ENCODE data around the gene SRCIN1. TPM values are rescaled to one million over a fixed set of nuclear protein-coding genes. Genes with fewer than 3 reads are reported as not detected.
A peak's percentile ranks its signal among the peaks of the same experiment; 100 is the strongest.

SRCIN1 gene
- total RNA-seq, 1 experiment from 2014 or later: 6.9 TPM

GRCh38 chr17:38558728-38559050 lies 47.1 kb downstream of the SRCIN1 start:
- H3T11ph ChIP-seq (ENCODE audit: low read length): no peak overlapping the region
- no peak overlapping the region for H2AFZ ChIP-seq (ENCODE audit: low read length)
- no peak overlapping the region for H2BK15ac ChIP-seq (ENCODE audit: low read depth, low read length)
- H2BK20ac ChIP-seq (ENCODE audit: low read depth, low read length, poor library complexity, severe bottlenecking): no peak overlapping the region
- H4K20me1 ChIP-seq (ENCODE audit: control insufficient read depth, insufficient read depth, insufficient read length): peaks cover 2% of the 10 kb centered on the region
- H3K14ac ChIP-seq (ENCODE audit: insufficient read depth, low read length): no peak overlapping the region
- no peak overlapping the region for H4K5ac ChIP-seq (ENCODE audit: insufficient read length, low read depth, low read length)
- H2BK5ac ChIP-seq (ENCODE audit: insufficient read length, low read length): no peak overlapping the region
- H3K23ac ChIP-seq (ENCODE audit: insufficient read length, low read depth, low read length): no peak overlapping the region
- WGBS (ENCODE audit: extremely low coverage, insufficient read length, low lambda C conversion rate): no CpG with 5 or more reads among the region's 10 CpGs
- no peak overlapping the region for H3K4ac ChIP-seq (ENCODE audit: low read depth, low read length)
- Mint-ChIP-seq H3K4me3 (peak overlapping the region; percentile 75 to 91), H3K4me1 (peaks cover 26 to 41% of the 10 kb centered on the region in 2 experiments), H3K27me3 (ENCODE audit: low read depth) (peaks cover 82% of the 10 kb centered on the region), H3K9me3 (no peaks in the 10 kb centered on the region), H3K36me3 (ENCODE audit: insufficient read depth in 1 of 3, low read depth in 3 of 3) (peaks cover 0 to 3% (median 0%) of the 10 kb centered on the region in 3 experiments; a peak in 1 of 7 replicates), H3K27ac (no peak overlapping the region)
- no peak overlapping the region for H3K56ac ChIP-seq (ENCODE audit: insufficient read length, low read depth, low read length)
- H2BK12ac ChIP-seq (ENCODE audit: insufficient read length, low read depth, low read length): no peak overlapping the region
- H3K4me2 ChIP-seq (ENCODE audit: insufficient read depth, insufficient read length, low read length): peak overlapping the region; percentile 73
- H3K23me2 ChIP-seq (ENCODE audit: insufficient read length, low read depth, low read length, poor library complexity, severe bottlenecking): peaks cover 18% of the 10 kb centered on the region
- H2BK120ac ChIP-seq (ENCODE audit: low read depth, low read length, poor library complexity, severe bottlenecking): no peak overlapping the region
- H3K18ac ChIP-seq (ENCODE audit: insufficient read length, low read depth, low read length): no peak overlapping the region
- no peaks in the 10 kb centered on the region for H3K4me1 ChIP-seq (ENCODE audit: insufficient read depth, low read length)
- no peaks in the 10 kb centered on the region for H3K9me3 ChIP-seq (ENCODE audit: control insufficient read depth, low read depth, low read length)
- H3K79me2 ChIP-seq (ENCODE audit: insufficient read depth, low read length): no peaks in the 10 kb centered on the region
- DNase-seq: no peak
- H4K8ac ChIP-seq (replicated peaks; ENCODE audit: insufficient read length, low read depth, low read length): no peak overlapping the region
- H2AK5ac ChIP-seq (ENCODE audit: insufficient read length, low read length): no peak overlapping the region
- H3K79me1 ChIP-seq (ENCODE audit: insufficient read depth, low read depth, low read length, poor library complexity, severe bottlenecking): no peaks in the 10 kb centered on the region
- H3K27ac ChIP-seq (ENCODE audit: insufficient read length, low read depth, low read length): no peak overlapping the region
- TF ChIP-seq, protein P1, sequence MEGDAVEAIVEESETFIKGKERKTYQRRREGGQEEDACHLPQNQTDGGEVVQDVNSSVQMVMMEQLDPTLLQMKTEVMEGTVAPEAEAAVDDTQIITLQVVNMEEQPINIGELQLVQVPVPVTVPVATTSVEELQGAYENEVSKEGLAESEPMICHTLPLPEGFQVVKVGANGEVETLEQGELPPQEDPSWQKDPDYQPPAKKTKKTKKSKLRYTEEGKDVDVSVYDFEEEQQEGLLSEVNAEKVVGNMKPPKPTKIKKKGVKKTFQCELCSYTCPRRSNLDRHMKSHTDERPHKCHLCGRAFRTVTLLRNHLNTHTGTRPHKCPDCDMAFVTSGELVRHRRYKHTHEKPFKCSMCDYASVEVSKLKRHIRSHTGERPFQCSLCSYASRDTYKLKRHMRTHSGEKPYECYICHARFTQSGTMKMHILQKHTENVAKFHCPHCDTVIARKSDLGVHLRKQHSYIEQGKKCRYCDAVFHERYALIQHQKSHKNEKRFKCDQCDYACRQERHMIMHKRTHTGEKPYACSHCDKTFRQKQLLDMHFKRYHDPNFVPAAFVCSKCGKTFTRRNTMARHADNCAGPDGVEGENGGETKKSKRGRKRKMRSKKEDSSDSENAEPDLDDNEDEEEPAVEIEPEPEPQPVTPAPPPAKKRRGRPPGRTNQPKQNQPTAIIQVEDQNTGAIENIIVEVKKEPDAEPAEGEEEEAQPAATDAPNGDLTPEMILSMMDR (conservative IDR thresholded peaks at IDR 0.05): no peak
- peaks cover 41% of the 10 kb centered on the region for H3K27me3 ChIP-seq (ENCODE audit: insufficient read depth, low read length)
- H3K9ac ChIP-seq (ENCODE audit: extremely low read depth, insufficient read length, low read length): no peak overlapping the region
- H4K91ac ChIP-seq (ENCODE audit: insufficient read length, low read depth, low read length): no peak overlapping the region

Data from H9 (cell line).